T-helper 1 cell (primary cell): Measurements from ENCODE around the gene EHD2.
A peak's percentile ranks its signal among the peaks of the same experiment; 100 is the strongest.
"Not testable (repeated sequence)": the region's sequence is repeated elsewhere in the genome, so short reads cannot be mapped to it uniquely, and the experiment has no call there.

Experiments used
- DNase-seq, 5 donors: peaks; one replicate each; pipeline ENCODE4 v3.0.0-alpha.2; 2012 to 2020

The EHD2 gene

DNA sequence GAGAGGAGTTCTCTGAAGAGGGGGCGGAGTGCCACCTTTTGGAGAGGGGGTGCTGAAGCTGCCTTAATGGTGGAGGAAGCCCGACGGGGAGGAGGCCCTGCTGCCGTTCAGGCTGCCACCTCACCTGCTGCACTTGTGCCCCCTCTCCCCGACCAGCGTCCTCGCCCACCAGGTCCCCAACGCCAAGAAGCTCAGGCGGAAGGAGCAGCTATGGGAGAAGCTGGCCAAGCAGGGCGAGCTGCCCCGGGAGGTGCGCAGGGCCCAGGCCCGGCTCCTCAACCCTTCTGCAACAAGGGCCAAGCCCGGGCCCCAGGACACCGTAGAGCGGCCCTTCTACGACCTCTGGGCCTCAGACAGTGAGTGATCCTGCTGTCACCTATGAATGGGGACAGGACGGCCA is 37.5 kb downstream of the EHD2 start:
- DNase-seq = no peak

DNA sequence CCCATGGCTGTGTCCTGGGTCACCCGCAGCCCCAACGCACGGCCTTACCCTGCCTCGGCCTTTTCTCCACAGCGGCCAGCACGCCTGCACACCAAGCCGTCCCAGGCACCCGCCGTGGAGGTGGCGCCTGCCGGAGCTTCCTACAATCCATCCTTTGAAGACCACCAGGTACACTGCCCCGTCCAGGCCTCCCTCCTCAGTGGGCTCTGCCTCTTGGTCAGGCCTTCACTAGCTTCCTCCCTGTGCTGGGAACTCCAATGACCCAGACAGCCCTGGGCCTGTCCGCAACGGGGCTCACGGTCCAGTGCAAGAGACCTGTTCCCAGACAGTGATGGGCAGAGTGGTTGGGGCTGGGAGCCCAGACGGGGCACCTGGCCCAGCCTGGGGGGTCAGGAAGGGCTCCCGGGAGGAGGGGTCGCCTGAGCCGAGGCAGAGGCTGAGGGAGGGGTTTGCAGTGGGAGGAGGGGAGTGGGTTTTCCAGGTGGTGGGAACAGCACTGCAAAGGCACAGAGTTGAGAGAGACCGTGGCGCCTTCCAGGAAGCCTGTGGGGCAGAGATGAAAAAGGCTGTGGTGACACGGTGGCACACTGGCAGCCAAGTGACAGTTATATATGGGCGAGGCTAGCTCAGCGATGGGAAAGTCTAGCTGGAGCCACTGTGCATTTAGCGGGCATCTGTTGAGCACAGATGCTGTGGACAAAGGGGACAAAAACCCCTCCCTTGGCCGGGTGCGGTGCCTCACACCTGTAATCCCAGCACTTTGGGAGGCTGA is 39.4 kb downstream of the EHD2 start:
- DNase-seq = peak in 1 of 5 donors; percentile 17

DNA sequence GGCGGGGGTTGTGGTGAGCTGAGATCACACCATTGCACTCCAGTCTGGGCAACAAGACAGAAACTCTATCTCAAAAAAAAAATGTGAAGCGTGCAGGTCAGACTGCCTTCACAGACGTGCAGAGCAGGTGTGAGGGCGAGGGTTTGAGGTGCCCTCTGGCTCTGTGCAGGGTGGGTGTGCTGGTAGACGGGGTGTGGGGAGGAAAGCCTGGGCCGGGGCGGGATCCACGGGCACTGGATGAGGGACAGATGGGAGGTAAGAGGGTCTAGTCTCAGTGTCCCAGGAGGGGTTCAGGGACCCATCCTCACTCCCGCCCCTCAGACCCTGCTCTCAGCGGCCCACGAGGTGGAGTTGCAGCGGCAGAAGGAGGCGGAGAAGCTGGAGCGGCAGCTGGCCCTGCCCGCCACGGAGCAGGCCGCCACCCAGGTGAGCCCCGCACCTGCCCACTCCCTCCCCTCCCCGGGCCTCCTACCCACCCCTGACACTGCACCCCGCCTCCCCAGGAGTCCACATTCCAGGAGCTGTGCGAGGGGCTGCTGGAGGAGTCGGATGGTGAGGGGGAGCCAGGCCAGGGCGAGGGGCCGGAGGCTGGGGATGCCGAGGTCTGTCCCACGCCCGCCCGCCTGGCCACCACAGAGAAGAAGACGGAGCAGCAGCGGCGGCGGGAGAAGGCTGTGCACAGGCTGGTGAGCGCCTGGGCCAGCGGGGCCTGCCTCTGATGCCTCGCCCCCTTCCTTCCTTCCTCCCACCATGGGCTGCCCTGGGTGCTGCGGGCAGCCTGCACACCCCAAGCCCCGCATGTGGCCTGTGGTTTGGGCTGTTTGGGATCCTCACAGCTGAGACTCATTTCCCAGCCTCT is 41.2 kb downstream of the EHD2 start:
- DNase-seq = no peak

DNA sequence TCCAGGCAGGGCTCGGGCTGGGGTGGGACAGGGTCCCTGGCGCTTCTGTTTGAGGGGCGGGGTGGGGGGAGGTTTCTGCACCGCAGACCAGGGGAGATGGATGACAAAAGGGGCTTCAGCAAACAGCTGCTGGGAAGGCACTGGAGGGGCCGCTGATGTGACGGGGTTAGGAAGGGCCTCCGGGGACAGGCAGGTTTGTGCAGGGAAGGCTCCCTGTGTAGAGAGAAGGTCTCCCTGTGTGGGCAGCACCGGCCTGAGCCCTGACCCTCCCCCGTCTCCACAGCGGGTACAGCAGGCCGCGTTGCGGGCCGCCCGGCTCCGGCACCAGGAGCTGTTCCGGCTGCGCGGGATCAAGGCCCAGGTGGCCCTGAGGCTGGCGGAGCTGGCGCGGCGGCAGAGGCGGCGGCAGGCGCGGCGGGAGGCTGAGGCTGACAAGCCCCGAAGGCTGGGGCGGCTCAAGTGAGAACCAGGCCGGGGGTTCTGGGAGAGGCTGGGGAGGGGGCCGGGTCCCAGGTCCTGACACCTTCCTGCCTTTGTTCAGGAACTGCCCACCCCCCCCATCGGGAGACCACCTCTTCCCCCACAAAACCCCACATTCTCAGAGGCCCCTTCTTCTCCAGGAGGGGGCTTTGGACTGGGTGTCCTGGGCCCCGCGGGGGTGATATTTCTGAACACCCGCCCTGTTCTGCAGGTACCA is 42.0 kb downstream of the EHD2 start:
- no peak for DNase-seq

DNA sequence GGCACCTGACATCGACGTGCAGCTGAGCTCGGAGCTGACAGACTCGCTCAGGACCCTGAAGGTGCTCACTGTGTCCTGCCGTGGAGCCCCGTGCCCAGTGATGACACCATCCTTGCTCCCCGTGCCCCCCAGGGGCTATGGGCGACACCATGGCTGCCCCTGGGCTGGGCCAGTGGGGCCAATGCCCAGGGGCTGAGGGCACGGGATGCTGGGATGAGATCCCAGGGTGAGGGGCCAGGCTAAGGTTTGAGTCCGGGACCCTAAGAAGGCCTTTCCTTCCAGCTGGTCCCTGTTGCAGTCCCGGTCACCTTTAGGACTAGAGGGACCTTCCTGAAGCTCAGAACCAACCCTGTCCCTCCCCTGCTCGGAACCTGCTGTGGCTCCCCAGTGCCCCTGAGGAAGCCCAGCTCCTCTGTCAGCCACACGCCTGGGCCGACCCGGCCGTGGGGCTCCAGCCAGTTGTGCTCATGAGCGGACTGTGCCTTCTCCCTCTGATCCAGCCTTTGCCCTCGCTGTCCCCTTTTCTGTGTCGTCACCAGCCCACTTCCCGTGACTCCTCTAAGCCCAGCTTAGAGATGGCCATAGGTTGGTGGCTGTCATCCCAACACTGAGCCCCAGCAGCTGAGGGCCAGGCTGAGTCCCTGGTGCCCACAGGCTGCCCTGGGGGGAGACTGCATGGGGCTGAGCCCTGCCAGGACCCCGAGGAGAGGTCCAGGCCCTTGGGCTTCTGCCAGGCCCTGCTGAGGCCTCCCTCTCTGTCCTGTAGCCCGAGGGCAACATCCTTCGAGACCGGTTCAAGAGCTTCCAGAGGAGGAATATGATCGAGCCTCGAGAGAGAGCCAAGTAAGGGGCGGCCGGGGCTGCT is 42.8 kb downstream of the EHD2 start:
- no peak for DNase-seq

DNA sequence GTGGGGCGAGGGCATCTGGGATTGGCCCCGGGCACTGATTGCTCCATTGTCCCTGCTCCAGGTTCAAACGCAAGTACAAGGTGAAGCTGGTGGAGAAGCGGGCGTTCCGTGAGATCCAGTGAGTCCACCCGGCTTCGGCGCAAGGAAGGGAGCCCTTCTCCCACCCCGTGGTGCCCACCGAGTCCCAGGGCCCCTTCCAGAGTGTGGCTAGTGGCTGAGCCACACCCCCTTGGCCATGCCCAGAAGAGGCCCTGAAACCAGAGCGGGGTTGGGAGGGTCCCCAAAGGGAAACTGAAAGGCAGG is 43.4 kb downstream of the EHD2 start:
- DNase-seq = no peak

DNA sequence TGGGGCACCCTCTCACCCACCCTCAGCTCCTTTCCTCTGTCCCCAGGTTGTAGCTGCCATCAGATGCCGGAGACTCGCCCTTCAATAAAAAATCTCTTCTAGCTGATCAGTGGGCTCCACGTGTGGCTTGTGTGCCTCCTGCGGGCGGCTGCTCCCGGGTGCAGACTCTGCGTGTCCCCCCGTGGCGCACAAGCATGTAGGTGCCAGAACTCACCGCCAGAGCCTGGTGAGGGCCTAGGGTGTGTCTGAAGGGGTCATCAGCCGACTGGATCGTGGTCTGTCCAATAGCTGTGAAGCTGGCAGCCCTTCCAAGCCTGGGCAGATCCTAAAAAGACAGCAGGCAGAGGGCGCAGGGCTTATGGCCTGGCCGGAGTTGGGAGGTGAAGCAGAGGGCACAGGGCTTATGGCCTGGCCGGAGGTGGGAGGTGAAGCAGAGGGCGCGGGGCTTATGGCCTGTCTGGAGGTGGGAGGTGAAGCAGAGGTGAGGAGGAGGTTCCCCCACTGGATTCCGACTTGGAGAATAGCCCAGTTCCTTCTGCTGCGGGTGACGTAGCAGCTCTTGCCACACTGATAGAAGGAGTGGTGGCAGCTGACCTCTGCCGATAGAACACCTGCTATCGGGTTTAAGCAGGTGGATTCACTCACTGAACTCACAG is 43.9 kb downstream of the EHD2 start:
- DNase-seq = no peak

DNA sequence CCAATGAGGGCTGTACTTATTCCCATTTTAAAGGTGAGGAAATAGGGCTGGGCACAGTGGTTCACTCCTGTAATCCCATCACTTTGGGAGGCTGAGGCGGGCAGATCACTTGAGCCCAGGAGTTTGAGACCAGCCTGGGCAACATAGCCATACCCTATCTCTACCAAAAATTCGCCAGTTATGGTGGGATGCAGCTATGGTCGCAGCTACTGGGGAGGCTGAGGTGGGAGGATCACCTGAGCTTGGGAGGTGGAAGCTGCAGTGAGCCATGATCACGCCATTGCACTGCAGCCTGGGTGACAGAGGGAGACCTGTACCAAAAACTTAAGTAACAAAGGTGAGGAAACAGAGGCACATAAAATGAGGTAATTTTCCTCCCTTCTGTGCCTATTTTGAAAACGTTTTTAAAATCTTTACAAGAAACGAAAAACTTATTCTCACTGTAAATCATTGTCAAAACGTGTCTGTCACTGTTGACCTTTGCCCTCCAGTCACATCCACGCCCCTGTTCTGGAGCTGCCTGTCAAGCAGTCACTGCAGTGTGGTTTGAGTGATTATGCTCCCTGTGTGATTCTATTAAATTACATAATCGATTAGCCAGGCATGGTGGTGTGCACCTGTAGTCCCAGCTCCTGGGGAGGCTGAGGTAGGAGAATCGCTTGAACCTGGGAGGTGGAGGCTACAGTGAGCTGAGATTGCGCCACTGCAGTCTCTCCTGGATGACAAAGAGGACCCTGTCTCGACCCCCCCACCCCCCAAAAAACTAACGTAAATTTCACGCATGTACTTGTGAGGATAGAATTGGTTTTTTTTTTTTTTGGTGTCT is 44.6 kb downstream of the EHD2 start:
- no peak for DNase-seq

DNA sequence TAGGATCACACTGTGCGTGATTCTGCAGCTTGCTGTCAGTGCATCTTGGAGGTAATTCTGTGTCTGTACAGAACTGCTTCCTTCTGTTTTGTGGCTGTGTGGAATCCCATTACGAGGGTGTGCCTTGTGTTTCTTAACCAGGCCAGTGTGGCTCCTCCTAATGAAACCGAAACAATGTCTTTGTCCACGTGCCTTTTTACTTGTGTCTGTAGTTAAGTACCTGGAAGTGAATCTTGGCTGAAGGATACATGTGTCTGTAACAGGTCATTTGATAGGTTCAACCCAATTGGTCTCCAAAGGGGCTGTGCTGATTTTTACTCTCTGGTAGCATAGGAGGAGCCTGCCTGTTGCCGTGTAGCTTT is 45.2 kb downstream of the EHD2 start:
- DNase-seq = no peak

DNA sequence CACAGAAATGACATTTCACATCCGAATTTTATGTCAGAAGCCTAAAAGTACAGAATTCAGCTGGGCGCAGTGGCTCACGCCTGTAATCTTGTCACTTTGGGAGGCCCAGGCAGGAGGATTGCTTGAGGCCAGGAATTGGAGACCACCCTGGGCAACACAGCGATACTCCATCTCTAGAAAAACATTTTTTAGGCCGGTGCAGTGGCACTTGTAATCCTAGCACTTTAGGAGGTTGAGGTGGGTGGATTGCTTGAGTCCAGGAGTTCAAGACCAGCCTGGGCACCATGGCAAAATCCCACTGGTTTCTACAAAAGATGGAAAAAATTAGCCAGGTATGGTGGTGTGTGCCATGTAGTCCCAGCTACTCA is 47.4 kb downstream of the EHD2 start:
- DNase-seq = no peak

DNA sequence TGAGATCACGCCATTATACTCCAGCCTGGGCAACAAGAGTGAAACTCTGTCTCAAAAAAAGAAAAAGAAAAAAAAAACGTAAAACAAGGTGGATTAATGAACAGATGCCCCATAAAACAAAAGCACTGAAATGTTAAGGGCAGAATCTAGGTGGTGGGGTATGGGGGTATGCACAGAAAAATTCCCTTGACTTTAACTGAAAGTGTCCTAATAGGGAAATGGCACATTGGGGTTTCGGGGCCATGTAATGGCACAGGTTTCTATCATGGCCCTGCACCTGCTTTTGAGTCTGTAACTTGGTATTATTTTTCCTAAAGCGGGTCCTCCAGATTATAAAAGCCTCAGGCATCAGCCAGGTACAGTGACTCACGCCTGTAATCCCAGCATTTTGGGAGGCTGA is 48.3 kb downstream of the EHD2 start:
- no peak for DNase-seq

DNA sequence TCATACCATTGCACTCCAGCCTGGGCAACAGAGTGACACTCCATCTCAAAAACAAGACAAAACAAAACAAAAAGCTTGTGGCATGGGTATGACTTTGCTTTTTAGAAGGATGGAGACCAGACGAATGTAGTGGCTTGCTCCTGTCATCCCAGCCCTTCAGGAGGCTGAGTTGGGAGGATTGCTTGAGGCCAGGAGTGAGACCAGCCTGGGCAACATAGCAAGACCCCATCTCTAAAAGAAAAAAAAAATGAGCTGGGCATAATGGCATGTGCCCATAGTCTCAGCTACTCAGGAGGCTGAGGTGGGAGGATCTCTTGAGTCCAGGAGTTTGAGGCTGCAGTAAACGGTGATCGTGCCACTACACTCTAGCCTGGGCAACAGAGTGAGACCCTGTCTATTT is 48.9 kb downstream of the EHD2 start:
- no peak for DNase-seq

DNA sequence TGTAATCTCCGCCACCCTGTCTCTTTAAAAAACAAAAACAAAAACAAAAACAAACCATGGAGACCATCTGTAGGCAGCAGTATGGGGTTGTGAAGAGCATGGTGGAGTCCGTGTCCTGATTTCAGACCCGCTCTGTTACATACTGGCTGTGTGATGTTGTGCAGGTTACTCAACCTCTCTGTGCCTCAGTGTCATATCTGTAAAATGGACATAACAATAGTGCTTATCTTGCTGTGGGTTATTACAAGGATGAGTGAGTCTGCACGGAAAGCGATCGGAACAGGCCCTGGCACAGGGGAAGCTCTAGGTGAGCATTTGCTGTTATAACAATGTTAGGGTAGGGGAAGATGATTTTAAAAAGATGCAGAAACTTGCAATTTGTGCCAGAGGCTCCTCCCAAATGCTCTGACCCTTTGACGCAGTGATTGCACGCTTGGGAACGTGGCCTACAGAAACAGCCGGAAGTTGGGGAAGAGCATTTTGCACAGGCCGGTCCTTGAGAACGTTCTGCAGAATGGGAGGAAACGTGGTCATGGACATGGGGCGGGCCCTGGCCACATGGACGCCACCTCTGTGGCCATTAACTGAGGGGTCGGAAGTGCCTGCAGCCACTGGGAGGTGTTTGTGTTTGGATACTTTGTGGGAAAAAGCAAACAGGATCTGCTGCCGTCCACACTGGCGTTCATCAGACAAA is 49.5 kb downstream of the EHD2 start:
- no peak for DNase-seq

DNA sequence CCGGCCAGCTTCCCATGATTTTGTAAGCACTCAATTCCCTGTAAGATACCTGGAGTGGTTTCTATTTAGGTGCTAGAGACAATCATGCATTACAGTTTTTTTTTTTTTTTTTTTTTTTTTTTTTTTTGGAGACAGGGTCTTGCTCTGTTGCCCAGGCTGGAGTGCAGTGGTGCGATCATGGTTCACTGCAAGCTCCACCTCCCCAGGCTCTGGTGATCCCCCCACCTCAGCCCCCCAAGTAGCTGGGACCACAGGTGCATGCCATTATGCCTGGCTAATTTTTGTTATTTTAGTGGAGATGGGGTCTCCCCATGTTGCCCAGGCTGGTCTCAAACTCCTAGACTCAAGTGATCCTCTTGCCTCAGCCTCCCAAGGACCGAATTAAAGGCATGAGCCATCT is 51.5 kb downstream of the EHD2 start:
- DNase-seq = not testable (repeated sequence)

DNA sequence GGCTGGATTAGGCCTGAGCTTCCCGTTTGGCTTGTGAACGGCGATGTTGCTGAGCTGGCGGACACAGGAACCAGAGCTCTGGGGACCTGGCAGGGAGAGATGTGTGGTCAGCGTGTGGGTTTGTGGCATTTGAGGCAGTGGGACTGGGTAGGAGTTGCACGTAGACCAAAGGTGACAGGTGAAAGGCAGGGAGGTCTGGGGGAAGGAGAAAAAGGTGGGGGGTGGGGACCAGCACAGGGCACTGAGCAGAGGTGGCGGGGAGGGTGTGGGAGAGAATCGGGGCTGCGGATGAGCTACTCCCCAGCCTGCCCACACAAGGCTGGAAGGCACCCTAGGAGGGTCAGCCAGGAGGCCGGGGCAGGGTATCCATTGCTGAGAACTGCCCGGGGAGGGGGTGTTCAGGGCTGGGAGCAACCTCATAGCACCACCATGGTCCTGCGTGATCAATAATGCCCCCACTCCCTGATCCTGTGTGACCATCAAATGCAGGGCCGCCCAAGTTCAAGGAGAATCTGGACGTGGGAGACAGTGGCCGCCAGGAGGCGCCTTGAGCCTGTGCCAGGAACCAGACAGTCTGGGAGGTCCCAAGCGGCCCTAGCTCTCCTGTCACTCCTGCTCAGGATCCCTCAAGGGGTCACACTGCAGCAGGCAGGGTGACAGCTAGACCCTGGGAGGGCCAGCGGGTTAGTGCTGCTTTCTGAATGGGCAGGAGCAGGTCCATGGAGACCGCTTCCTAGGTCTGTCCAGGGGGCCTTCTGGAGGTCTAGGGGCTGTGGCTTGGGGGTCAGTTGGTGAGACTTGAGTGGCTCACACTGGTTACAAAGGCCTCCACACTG is 52.5 kb downstream of the EHD2 start:
- peak in 1 of 5 donors; percentile 23 for DNase-seq

DNA sequence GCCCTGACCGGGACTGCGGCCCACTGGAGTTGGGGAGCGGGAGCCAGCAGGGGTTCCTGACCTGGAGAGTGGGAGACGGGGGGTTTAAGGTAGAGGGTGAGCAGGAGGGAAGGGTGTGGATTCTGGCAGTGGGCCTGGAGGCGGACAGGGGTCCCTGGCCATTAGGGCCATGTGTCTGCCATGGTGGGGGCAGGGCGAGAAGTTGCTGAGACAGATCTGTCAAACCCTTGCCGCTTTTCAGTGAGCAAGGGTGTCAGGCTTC is 53.1 kb downstream of the EHD2 start:
- no peak for DNase-seq

DNA sequence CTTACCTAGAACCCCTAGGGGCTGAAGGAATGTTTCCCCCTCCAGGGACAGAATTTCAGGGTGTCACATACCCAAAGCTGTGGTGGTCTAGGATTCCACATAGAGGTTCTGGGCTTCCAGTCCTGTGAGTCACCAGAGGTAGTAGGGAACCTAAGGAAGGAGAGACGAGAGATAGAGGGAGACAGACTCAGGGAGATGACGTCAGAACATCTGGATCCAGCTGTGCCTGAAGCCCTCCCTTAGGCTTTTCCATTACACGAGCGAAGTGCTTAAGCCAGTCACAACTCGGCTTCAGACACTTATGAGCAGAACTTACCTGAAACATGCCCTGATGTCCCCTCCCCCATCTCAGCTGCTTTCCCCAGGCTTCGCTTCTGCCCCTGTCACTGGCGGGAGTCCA is 53.4 kb downstream of the EHD2 start:
- no peak for DNase-seq

DNA sequence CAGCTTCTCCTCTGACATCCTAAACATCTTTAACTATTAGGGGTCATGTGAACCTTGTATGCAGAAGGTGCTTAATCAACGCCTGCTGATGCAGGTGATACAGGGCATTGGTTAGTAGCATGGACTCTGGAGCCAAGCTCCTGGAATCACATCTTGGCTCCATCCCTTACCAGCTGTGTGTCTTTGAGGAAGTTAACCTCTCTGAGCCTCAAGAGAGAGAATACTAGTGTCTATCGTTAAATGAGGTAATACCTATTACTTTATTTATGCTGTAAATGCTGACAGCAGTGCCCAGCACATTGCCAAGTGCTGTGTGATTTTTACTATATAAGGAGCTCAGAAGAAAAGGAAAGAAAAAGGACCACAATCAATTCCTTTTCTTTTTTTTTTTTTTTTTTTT is 54.1 kb downstream of the EHD2 start:
- no peak for DNase-seq

DNA sequence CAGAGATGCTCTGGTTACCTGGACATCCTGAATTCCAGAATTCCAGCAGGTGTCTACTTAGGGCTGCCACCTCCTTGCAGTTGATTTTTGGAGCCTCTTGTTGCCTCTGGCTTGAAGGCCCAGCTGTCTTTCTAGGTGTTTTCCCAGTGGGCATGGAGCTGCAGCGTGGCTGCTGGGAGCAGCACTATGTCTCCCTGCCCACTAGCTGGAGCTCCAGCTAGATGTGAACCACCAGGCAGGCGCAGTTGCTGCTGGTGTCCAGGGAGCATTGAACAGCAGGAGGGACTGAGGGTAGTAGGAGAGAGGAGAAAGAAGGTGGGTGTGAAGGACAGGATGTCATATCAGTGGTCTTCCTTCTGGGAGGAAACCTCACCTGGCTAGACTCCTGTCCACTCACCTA is 55.4 kb downstream of the EHD2 start:
- DNase-seq = no peak

DNA sequence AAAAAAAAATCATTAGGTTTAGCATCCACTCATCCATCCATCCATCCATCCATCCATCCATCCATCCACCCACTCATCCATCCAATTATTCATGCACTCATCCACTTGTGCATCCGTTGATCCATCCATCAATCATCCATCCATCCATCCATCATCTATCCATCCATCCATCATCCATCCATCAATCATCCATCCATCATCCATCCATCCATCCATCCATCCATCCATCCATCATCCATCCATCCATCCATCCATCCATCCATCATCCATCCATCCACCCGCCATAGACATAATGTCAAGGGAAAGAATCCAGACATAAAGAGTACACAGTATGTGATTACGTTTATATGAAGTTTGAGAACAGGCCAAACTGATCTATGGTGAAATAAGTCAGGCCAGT is 56.3 kb downstream of the EHD2 start:
- no peak for DNase-seq
